Left lobe of liver (tissue), 2 donors: ENCODE data around the gene FARP1. TPM values are rescaled to one million over a fixed set of nuclear protein-coding genes. Genes with fewer than 3 reads are reported as not detected.

Experiments used
- ATAC-seq: fragments of 200-7000 bp; cut with Tn5 transposase; one replicate; pipeline ENCODE4 v1.9.1; 2020; ENCODE audit warnings: mild to moderate bottlenecking, moderate library complexity
- DNase-seq: peaks from one replicate; pipeline ENCODE4 v3.0.0-alpha.2; 2020; ENCODE audit warnings: low spot score
- total RNA-seq: library from RNA; stranded (reverse); gene quantifications from one replicate; pipeline ENCODE4 v1.2.1, GENCODE V29; 2021
- donor health status: DM: no; HTN: no; CAD: no; lungs with moderate emphysema.
- donor health status: DM: no; HTN: yes; CAD: no.

FARP1 gene
- total RNA-seq, 1 donor from 2014 or later: 78.8 TPM

DNA sequence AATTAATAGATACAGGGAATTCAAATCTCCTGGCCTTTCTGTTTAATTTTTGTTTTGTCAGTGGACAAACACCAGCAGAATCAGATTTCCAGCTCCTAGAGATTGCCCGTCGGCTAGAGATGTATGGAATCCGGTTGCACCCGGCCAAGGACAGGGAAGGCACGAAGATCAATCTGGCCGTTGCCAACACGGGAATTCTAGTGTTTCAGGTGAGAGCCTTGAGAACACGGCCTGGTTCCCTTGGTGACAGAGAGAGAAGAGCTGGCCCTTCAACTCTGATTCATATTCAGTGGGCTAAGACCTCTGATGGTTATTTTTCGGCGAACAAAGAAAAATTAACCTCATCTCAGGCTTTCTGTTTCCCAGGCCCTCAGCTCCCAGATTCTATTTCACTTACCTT is 242.7 kb downstream of the FARP1 start:
- ATAC-seq (no peak), DNase-seq (no peak)

DNA sequence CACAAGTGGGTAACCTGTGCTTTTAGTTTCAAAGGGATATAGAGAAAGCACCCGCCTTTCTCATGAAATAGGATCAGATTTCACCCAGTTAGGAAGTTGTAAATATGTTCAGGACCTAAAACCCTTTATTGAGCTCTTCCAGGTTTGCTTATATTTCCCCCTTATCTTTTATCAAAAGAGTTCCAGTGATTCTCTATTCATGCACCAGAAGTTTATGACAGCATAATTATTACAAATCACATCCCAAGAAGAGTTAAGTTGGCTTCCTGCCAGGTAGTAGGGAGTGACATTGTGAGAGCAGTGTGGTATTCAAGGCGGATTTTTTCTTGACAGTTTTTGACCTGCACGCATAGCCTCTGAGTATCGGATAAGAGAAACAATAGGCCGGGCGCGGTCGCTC is 243.7 kb downstream of the FARP1 start:
- no peak for ATAC-seq
- DNase-seq: no peak

DNA sequence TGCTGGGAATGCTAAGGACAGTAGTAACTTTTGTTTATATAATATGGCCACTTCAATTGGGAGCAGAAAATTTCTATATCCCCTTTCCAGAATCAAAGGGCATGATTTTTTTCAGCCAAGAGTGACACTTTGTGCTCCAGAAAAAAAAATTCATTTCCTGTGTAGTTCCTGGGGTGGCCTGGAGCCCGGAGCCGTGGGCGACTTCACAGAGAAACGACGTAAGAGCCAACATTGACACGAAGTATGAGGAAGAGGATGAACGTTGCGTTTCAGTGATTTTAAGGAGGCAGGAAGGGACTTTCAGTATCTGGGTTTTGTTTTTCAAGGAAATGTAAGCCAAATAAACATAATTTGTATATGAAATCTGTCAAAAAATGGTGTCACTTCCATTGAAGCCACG is 246.4 kb downstream of the FARP1 start:
- no peak for DNase-seq
- ATAC-seq: no peak

DNA sequence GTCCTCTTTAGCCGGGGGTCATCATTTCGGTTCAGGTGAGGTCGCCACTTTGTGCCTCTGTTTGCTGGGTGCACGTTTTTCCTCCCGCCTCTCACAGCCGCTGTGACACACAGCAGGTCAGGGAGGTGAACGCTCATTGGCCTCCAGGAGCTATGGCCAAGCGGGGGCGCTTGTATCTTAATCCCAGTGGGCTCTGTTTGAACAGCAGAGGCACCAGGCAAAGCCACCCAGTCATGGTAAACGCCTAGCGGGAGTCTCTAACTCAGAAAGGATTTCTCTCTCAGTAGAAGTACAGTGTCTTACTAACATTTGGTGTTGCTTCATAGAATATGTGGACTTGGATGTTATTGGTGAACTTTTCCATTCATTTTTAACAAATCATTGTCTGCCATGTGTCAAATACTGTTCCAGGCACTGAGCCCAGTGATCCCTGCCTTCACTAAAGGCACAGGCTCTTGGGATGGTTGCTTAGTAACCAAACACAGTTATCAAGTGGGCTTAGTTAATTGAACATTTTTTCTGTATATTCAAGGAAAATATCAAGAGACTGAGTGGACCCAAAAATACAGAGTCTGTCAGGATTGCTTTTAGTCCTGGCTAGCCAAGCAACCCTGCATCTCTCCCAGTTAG is 247.3 kb downstream of the FARP1 start:
- DNase-seq (no peak), ATAC-seq (peak; percentile 18)

DNA sequence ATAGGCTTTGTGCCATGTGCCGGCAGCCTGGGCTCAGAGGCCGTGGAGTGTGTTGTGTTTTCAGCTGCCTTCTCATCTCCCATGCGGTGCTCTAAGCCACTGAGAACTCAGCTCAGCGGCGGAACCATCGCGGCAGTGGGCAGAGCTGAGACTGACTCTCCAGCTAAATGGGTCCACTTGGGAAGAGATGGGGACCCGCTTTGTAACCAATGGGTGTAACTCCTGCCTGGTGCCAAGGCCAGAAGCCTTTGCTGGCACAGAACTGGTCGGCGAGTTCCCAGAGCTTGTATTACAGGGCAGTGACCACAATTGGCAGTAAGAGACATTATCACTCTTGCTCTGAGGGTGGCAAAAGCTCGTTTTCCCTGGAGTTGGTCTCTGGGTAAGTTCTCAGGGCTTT is 251.0 kb downstream of the FARP1 start:
- peak; percentile 75 for ATAC-seq
- no peak for DNase-seq

DNA sequence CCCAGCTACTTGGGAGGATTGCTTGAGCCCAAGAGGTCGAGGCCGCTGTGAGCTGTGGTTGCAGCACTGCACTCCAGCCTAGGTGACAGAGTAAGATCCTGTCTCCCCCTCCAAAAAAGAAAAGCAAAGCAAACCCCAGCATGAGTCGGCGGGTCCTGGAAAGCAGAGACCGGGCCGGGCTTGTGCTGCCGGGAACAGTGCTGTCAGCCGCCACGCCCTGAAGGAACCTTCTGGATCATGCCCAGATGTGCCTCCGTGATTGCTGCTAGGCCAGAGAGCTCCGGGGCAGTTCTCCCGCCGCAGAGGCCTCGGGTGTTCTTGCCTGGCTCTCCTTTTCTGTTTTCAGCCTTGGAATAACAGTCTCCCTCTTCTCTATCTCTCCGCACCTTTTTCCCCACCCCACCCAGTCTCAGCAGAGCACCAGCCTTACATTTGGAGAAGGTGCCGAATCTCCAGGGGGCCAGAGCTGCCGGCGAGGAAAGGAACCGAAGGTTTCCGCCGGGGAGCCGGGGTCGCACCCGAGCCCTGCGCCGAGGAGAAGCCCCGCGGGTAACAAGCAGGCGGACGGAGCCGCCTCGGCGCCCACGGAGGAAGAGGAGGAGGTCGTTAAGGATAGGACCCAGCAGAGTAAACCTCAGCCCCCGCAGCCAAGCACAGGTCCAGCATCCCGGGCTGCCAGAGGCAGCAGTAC is 252.1 kb downstream of the FARP1 start:
- no peak for ATAC-seq
- DNase-seq: no peak

DNA sequence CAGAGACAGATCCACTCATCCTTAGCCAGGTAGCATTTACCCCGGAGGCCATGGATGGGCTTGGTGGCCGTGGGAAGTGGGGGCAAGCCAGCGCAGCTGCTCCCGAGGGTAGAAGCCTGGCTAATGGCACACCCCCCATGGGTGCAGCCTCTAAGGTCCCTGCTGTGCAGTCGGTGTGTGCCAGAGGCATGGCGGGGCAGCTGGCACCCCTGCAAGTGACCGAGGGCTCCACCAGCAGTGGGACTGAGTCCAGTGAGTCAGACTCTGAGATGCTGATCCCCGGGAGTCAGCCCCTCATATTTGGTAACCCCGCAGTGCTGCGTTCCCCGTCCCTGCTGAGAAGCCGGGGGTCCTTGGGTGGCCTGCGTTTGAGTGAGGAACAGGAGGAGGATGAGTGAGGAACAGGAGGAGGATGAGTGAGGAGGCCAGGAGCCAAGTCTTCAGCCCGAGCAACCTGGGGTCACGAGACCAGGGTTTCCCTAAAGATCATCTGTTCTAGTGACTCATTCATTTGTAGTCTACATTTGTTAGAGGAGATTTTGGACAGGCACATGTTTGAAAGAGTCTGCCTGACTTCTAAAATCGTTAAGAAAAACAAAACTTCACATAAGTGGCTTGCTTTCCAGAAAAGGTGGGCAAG is 253.3 kb downstream of the FARP1 start:
- no peak for DNase-seq
- ATAC-seq: no peak

DNA sequence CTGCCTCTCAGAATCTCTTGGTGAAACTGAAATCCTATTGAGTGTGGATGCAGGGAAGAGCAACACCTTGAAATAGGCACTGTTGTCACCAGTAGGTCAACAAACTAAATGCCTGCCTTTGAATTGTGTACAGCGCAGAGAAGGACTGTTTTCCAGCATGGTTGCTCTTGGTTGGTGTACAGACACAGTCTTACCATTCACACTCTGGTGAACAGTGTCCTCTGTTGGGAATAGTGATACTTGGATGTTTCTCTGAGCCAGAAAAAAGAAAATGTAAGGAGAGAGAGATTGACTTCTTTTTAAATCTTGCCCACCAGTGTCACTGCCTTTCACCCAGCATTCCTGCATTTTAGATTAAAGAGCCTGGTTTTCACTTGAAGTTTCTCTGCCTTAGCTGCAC is 254.3 kb downstream of the FARP1 start:
- no peak for DNase-seq
- ATAC-seq: peak; percentile 49

DNA sequence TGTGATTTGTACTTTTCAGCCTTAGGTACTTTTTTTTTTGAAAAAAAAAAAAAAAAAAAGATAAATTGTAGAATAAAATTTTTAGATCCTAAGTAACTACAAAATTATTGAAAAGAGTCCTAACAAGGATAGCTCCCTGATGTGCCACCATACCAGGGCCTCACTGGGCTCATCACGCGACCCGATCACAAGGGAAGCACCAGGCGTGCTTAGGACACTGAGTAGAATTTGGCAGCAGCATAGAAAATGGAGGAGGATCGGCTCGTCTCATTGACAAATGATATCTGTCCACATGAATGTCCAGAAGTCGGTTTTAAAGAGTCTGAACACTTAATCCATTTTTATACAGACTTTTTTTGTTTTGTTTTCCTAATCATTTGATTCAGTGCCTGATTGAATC is 255.0 kb downstream of the FARP1 start:
- DNase-seq: no peak
- no peak for ATAC-seq

DNA sequence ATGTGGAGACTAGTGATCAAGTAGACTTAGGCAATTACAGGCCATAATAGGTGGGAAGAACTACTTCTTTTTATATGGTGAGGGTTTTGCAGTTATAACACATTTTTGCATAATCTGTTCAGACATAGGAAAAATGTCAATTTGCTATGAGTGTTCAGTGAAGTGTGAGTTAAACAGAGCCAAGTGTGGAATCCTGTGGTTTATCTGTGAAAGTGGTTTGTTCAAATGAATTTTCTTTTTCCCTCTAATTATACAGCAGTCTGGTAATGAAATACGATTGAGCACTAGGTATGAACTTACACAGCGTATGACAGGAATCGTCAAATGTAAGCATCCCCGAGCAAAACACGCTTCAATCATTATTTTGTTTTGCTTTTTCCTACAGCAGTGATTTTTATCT is 255.7 kb downstream of the FARP1 start:
- DNase-seq (no peak), ATAC-seq (no peak)

DNA sequence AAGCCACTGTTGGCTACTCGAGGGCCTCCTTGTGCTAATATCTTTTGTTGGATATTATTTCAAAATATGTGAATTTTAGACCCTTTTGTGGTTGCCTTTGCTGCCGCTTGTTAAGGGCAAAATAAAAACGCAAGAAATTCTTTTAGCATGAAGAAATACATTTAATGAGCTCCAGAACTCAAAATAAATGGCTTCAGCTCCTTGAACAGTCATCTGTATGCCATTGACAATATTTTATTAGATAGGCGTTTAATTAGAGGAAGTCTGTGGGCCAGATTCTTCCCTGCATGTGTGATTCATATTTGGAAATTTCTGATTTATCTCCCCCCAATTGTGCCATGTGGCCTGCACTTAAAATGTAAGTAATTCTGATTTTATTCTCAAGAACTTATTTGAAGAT is 256.9 kb downstream of the FARP1 start:
- no peak for ATAC-seq
- DNase-seq: no peak

DNA sequence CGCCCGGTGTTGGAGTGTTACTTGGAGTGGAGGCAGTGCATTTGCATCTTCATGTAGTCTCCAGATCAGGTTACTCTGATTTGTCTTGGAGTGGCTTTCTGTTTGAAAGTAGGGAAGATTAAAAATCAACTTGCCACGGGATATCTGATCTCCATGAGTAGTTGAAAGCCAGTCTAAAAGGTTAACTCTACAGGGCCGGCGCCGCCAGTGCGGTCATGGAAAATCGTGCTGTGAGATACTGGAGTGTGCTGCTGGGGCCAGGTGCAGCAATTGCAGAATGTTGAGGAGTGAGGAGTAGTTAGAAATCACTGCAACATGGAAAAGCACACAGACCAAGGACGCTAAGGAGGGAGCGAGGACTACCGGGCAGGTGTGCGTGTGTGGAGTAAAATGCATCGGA is 259.0 kb downstream of the FARP1 start:
- no peak for ATAC-seq
- DNase-seq: no peak

DNA sequence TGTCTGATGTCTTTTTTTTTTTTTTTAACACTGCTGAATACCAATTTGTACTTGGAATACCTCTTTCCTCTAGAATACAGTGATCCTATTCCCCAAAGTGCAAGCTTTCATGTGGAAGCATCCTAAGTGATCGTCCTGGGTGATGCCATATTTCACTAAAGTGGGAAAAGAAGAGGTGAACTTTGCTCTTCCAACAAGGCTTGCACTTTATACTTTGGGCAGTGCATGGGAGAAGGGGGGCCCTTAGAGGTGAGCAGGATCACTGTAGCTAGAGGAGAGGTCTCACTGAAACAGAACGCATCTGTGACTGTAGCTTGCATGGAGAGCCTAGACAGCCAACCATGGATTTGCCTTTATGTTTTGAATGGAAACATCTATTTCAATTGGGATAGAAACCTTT is 260.2 kb downstream of the FARP1 start:
- DNase-seq (no peak), ATAC-seq (peak; percentile 26)

DNA sequence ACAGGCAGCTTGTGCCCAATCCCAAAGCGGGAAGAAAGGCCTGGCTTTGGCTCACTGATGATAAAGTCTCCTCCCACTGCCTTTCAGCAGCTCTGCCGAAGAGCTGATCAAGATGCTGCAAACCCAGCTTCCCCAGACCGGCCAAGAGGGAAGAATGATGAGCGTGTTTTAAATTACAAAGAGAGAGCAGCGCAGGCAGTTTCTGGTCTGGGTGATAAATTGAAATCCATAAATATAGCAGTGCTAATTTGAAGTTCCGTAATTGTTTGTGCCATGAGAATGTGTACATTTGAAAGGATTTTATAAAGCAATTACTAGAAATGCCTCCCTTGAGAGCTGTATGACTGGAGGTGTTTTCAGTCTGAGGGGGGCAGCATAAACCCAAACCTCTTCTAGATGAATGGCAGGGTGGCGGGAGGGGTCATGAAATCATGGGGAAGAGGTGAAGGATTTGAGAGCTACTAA is 262.2 kb downstream of the FARP1 start:
- DNase-seq (no peak), ATAC-seq (peak; percentile 63)

DNA sequence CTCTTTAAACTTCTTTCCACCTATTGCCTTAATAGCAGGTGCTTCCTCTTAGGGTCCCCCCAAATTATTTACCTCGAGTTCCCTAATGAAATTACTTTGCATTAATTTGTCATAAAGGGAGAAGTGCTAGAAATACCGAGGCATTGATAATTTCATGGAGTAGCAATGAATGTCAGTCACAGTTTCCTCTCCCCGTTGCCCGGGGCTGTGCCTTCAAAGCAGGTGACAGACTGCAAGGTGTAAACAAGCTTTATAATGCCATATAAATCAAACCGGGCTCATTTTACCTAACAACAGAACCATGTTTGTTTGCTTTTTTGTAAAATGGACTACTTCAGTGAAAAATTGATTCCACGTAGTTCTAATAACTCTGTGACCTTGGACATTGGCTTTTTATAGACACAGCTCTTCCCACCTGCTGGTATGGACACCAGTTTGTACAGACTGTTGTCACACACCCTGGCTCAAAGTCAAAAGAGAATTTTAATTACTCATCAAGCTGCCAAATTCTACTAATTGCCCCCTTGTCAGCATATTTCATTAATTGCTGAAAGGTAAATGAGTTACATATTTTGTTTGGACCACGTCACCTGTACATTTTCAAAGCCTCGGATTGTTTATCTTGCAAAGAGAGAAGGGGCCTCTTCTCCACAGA is 262.9 kb downstream of the FARP1 start:
- peak; percentile 19 for ATAC-seq
- no peak for DNase-seq

DNA sequence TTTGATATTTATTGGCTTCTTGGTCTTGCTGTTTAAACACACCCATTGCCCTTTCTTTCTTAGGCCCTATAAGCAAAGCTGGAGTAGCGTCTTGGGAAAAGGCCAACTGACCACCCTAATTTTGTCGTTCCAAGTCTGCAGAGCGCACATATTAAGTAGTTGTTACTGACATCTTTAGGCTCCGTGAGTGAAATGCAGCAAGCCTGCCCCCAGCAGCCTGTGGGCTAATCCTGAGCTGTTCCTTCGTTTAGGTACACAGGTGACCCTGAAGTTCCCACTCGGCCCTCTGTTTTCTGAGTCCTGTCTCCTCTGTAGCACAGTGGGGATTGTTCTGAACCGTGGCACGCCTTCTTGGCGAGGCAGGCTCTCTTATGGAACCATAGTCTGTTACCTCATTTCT is 263.5 kb downstream of the FARP1 start:
- DNase-seq (no peak), ATAC-seq (no peak)

DNA sequence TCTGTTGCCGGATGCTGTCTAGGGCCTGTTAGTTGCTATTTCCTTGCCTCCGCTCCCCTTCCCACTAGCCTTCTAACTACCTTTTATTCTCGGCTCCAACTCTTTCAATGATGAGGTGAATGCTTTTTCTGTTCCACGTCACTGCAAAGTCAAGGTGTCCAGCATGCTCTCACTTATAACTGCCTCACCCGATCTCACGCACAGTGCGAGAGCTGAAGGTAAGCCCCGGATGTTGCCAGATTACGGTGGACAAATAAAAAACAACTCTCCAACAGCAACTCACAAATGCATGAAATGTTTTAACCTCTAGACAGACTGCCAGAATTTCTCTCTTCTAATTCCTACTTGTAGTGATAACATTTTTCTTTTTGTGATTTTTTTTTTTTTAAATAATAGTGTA is 264.1 kb downstream of the FARP1 start:
- ATAC-seq (no peak), DNase-seq (no peak)

DNA sequence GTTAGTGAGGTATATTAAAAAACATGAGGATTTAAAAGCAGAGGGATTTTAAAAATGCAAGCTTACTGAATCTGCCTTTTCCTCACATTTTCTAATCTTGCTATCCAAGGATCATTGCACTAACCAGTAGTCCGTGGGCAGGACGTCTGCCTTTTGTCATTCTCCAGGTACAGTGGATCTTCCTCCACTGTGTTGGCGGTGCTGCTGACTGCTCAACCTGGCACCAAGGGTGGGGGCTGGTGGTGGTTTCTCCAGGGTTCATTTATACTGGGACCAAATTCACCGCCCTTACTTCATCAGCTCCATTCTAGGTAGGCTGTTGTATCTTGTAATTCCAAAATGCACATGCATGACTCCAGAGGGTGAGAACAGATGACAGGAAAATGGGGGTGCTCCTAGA is 264.7 kb downstream of the FARP1 start:
- ATAC-seq: no peak
- DNase-seq: no peak

DNA sequence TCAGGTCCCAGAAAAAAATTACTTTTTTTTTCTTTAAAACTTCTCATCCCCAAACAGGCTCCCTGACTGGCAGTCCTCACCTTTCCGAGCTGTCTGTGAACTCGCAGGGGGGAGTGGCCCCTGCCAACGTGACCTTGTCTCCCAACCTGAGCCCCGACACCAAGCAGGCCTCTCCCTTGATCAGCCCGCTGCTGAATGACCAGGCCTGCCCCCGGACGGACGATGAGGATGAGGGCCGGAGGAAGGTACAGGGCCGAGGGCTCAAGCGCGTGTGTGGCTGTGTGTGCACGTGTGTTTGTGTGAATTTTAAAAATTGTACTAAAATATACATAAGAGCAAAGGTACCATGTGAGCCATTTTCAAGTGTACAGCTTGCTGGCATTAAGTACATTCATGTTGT is 266.4 kb downstream of the FARP1 start:
- ATAC-seq: no peak
- DNase-seq: no peak

DNA sequence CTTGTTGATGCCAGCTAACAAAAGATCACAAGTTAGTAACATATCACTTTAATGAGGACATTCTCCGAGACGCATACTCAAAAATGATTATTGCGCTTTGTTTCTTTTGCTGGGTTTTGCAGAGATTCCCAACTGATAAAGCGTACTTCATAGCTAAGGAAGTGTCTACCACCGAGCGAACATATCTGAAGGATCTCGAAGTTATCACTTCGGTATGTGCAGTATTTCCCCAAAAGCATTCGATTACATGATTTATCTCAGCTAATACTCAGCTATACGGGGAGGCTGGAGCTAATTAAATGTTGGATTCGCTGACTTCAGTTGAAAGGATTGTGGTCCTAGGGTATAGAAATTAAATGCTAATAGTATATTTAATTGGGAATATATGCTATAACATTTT is 267.7 kb downstream of the FARP1 start:
- ATAC-seq: no peak
- DNase-seq: no peak

DNA sequence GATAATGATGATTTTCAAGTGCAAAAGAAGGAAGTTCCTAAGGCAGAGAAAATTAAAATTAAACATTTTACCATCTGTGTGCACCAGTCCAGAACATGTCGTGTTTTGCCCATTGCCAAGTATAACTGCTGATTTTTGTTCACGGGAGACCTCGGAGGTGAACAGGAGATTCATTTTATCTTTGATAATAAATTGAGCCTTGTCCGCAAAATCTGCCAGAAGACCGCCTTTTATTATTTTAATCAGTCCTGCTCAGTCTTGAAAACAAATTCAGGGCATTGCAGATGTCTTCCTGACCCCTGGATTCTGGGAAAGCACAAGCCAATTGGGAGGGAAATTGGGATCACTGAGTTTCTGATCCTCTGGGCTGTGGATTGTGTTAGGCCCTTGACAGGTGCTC is 268.1 kb downstream of the FARP1 start:
- no peak for ATAC-seq
- no peak for DNase-seq
